H1 (cell line): Measurements from ENCODE around the gene SPOCK1. TPM values are rescaled to one million over a fixed set of nuclear protein-coding genes. Genes with fewer than 3 reads are reported as not detected.
"Not testable (repeated sequence)": the region's sequence is repeated elsewhere in the genome, so short reads cannot be mapped to it uniquely, and the experiment has no call there.

Experiments
- CTCF ChIA-PET: fragments of 300-600 bp; sonication (Branson Sonifier 250); formaldehyde crosslinking; loops from one replicate; lab custom pipeline; 2021; ENCODE audit not compliant: partially characterized antibody; lab: Charles Lee
- POLR2A ChIA-PET: fragments of 300-600 bp; sonication (Branson Sonifier 250); formaldehyde crosslinking; loops from one replicate; lab custom pipeline; 2021; ENCODE audit warnings: inconsistent platforms; ENCODE audit not compliant: partially characterized antibody; lab: Charles Lee
- DNase-seq, 2 experiments: peaks; one replicate each; pipeline versions ENCODE4 v3.0.0 to v3.0.0-alpha.2; 2010 to 2022; ENCODE audit warnings: low spot score in 2 of 2, low read depth in 1 of 2, mixed read lengths in 1 of 2
- FAIRE-seq: peaks from 2 replicates; lab custom pipeline; 2011; peaks lifted over from hg19 to GRCh38; lab: Jason Lieb, UNC
- H2AFZ ChIP-seq: 2 replicates; pipeline ENCODE4 v1.8.1; 2012; ENCODE audit warnings: low read length, inconsistent platforms
- H2AK5ac ChIP-seq: 2 replicates; pipeline ENCODE4 v1.6.1; 2013; ENCODE audit warnings: low read depth, low read length
- H2BK120ac ChIP-seq: replicated peaks from 2 replicates; pipeline ENCODE3; 2013; ENCODE audit warnings: low read depth, low read length, inconsistent platforms
- H2BK12ac ChIP-seq: 2 replicates; pipeline ENCODE4 v1.6.1; 2013; ENCODE audit warnings: low read depth, low read length
- H2BK15ac ChIP-seq: 2 replicates; pipeline ENCODE4 v1.6.1; 2013; ENCODE audit warnings: low read length
- H2BK20ac ChIP-seq: 2 replicates; pipeline ENCODE4 v1.6.1; 2013; ENCODE audit warnings: low read length
- H2BK5ac ChIP-seq: 2 replicates; pipeline ENCODE4 v1.6.1; 2013; ENCODE audit warnings: low read depth, low read length
- H3K14ac ChIP-seq: 2 replicates; pipeline ENCODE4 v1.6.1; 2013; ENCODE audit warnings: inconsistent platforms; ENCODE audit not compliant: insufficient read length
- H3K18ac ChIP-seq: 2 replicates; pipeline ENCODE4 v1.6.1; 2013; ENCODE audit warnings: low read length; ENCODE audit errors: extremely low read depth
- H3K23ac ChIP-seq: 2 replicates; pipeline ENCODE4 v1.6.1; 2013; ENCODE audit warnings: inconsistent platforms; ENCODE audit not compliant: insufficient read length
- H3K23me2 ChIP-seq: 2 replicates; pipeline ENCODE4 v1.6.1; 2013; ENCODE audit warnings: low read depth, low read length
- H3K27ac ChIP-seq: 2 replicates; pipeline ENCODE4 v1.6.1; 2011; ENCODE audit warnings: low read depth, low read length, inconsistent platforms
- H3K27me3 ChIP-seq, 4 experiments: replicated peaks in 1 of 4; 1 replicate in 1 of 4; 2 replicates in 3 of 4; pipeline versions ENCODE4 v1.6.1 to v1.8.1; 2011 to 2013; ENCODE audit warnings: low read length in 3 of 4, mild to moderate bottlenecking in 3 of 4, inconsistent platforms in 2 of 4, mixed read lengths in 2 of 4, moderate library complexity in 1 of 4; ENCODE audit not compliant: control insufficient read depth in 3 of 4, insufficient read depth in 3 of 4; ENCODE audit errors: extremely low read depth in 1 of 4
- H3K36me3 ChIP-seq, 4 experiments: 2 replicates each; pipeline versions ENCODE4 v1.6.1 to v1.8.1; 2011 to 2013; ENCODE audit warnings: mild to moderate bottlenecking in 4 of 4, low read length in 3 of 4, moderate library complexity in 2 of 4, control low read depth in 1 of 4, inconsistent platforms in 1 of 4; ENCODE audit not compliant: insufficient read depth in 4 of 4, control insufficient read depth in 2 of 4
- H3K4ac ChIP-seq: replicated peaks from 2 replicates; pipeline ENCODE3; 2013; ENCODE audit warnings: low read length, low read depth, mixed read lengths, inconsistent platforms; ENCODE audit not compliant: insufficient read length
- H3K4me1 ChIP-seq, 4 experiments: replicated peaks in 1 of 4; 1 replicate in 1 of 4; 2 replicates in 3 of 4; pipeline versions ENCODE4 v1.6.1 to v1.8.1; 2011 to 2013; ENCODE audit warnings: low read length in 3 of 4, inconsistent platforms in 2 of 4, mixed read lengths in 1 of 4; ENCODE audit not compliant: insufficient read depth in 4 of 4, control insufficient read depth in 3 of 4
- H3K4me2 ChIP-seq, 2 experiments: 2 replicates each; pipeline versions ENCODE4 v1.6.1 to v1.8.1; 2011 to 2013; ENCODE audit warnings: low read depth in 2 of 2, low read length in 2 of 2, control low read depth in 1 of 2, inconsistent platforms in 1 of 2, mild to moderate bottlenecking in 1 of 2; ENCODE audit not compliant: insufficient read depth in 1 of 2
- H3K4me3 ChIP-seq, 4 experiments: fragments of 200-600, 300-600 bp in 1 of 4; sonication (generic), shearing (Covaris generic), sonication (Bioruptor Twin) in 1 of 4; 2 replicates each; pipeline versions ENCODE4 v1.5.1 to v1.8.1; 2011 to 2016; ENCODE audit warnings: low read length in 4 of 4, low read depth in 3 of 4, control low read depth in 2 of 4, inconsistent platforms in 2 of 4, mild to moderate bottlenecking in 2 of 4, mixed read lengths in 1 of 4, moderate library complexity in 1 of 4; ENCODE audit not compliant: insufficient read depth in 2 of 4; ENCODE audit errors: extremely low read depth in 1 of 4
- H3K56ac ChIP-seq: replicated peaks from 2 replicates; pipeline ENCODE3; 2013; ENCODE audit warnings: low read depth, mild to moderate bottlenecking, mixed read lengths, low read length, inconsistent platforms; ENCODE audit not compliant: insufficient read length
- H3K79me1 ChIP-seq: 2 replicates; pipeline ENCODE4 v1.6.1; 2013; ENCODE audit warnings: low read depth, low read length, control low read depth
- H3K79me2 ChIP-seq, 2 experiments: 2 replicates each; pipeline versions ENCODE4 v1.6.1 to v1.8.1; 2012 to 2013; ENCODE audit warnings: low read length in 2 of 2, mild to moderate bottlenecking in 2 of 2, inconsistent platforms in 1 of 2; ENCODE audit not compliant: insufficient read depth in 2 of 2, control insufficient read depth in 1 of 2
- H3K9ac ChIP-seq, 4 experiments: replicated peaks in 1 of 4; 1 replicate in 1 of 4; 2 replicates in 3 of 4; pipeline versions ENCODE4 v1.6.1 to v1.8.1; 2011 to 2013; ENCODE audit warnings: low read depth in 3 of 4, low read length in 3 of 4, control low read depth in 2 of 4, mild to moderate bottlenecking in 2 of 4, moderate library complexity in 2 of 4, inconsistent platforms in 1 of 4; ENCODE audit errors: extremely low read depth in 1 of 4
- H3K9me3 ChIP-seq, 2 experiments: 2 replicates each; pipeline versions ENCODE4 v1.6.1 to v1.8.1; 2012 to 2013; ENCODE audit warnings: mild to moderate bottlenecking in 2 of 2, moderate library complexity in 2 of 2, control low read depth in 1 of 2, inconsistent platforms in 1 of 2, low read depth in 1 of 2, low read length in 1 of 2, mixed read lengths in 1 of 2; ENCODE audit not compliant: insufficient read depth in 2 of 2
- H4K20me1 ChIP-seq, 2 experiments: replicated peaks in 1 of 2; 2 replicates each; pipeline versions ENCODE3 to v1.8.1; 2011 to 2013; ENCODE audit warnings: inconsistent platforms in 2 of 2, low read length in 2 of 2, mild to moderate bottlenecking in 1 of 2; ENCODE audit not compliant: insufficient read depth in 2 of 2, control insufficient read depth in 1 of 2
- H4K5ac ChIP-seq: 2 replicates; pipeline ENCODE4 v1.6.1; 2013; ENCODE audit warnings: low read length, low read depth, mixed read lengths, inconsistent platforms; ENCODE audit not compliant: insufficient read length
- H4K8ac ChIP-seq: 2 replicates; pipeline ENCODE4 v1.8.0; 2013; ENCODE audit warnings: mild to moderate bottlenecking, moderate library complexity, low read length, inconsistent platforms; ENCODE audit not compliant: insufficient read depth; ENCODE audit errors: extremely low read depth
- H4K91ac ChIP-seq: replicated peaks from 2 replicates; pipeline ENCODE3; 2013; ENCODE audit warnings: low read length, mixed read lengths, inconsistent platforms; ENCODE audit not compliant: insufficient read length
- SIX5 ChIP-seq: IDR thresholded peaks from 2 replicates; pipeline ENCODE4 v1.6.1; 2011; ENCODE audit warnings: mild to moderate bottlenecking, low read depth, low read length
- SP2 ChIP-seq: IDR thresholded peaks from 2 replicates; pipeline ENCODE4 v1.6.1; 2012; ENCODE audit warnings: mild to moderate bottlenecking, low read length, inconsistent platforms
- WGBS, 2 experiments: shearing (Covaris generic) in 1 of 2; methylation state at CpG; one replicate each; pipeline versions ENCODE4 v1.1.6 to v1.1.7; 2013 to 2015; ENCODE audit warnings: low lambda C conversion rate in 2 of 2, mixed read lengths in 2 of 2, inconsistent platforms in 1 of 2, low coverage in 1 of 2, missing lambda C conversion rate in 1 of 2; ENCODE audit not compliant: insufficient replicate concordance in 2 of 2, insufficient coverage in 1 of 2, insufficient read length in 1 of 2; ENCODE audit errors: extremely low coverage in 1 of 2, missing lambda C conversion rate in 1 of 2; 5-methylcytosine and 5-hydroxymethylcytosine counted together
- polyA plus RNA-seq, 7 experiments: library from polyadenylated mRNA; depleted of rRNA in 3 of 7; stranded (reverse) in 5 of 7; unstranded in 2 of 7; fragments of >200 nt in 5 of 7; fragments of 200-250 nt in 2 of 7; gene quantifications; 1 replicate in 5 of 7; 2 replicates in 1 of 7; 4 replicates in 1 of 7; pipeline versions ENCODE4 v1.2.1 to v1.2.3, GENCODE V29; 2011 to 2013; ENCODE audit warnings: missing spikeins in 2 of 7, mixed read lengths in 2 of 7
- total RNA-seq: library from RNA; stranded (reverse); fragmentation: NEBNext Ultra II Directional; extraction: Animal tissue kit (Norgen Biotek cat#: 25700); gene quantifications from 2 replicates; pipeline ENCODE4 v1.2.1, GENCODE V29; 2021

SPOCK1 gene
- total and polyA plus RNA-seq, 2 of the 8 experiments (the other 6 are each of a cell fraction or from before 2014, with no cell fraction given): 6.9 to 18.1 TPM

DNA sequence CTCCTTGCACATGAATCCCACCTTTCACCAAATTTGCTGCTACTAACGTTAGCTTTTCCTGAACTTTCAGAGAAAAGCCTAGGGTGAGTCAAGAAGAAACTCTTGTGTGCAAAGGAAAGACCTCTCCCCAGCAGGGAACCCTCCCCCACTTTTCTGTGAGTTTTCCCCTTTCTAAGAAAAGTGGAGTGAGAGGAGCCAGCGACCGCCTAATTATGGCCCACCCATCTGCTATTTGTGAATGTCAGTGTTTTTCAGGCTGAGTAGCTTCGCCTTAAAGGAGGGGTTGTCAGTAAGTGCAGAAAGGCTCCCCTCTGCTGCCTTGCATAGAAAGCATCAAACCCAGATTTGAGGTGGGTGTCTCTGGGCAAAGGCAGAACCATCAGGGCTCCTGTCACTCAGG lies 46.8 kb upstream of the SPOCK1 start:
- ChIA-PET CTCF (interaction anchor here (1.0 to 1.9 kb wide), 2 partner anchors 34 to 276 kb away, joined by 3 to 7 read pairs; no protein-coding TSS in a partner anchor), POLR2A (no interaction called here)
- no peak overlapping the region for H2BK120ac ChIP-seq
- no peak overlapping the region for H3K4ac ChIP-seq
- H3K27me3 ChIP-seq: no peaks in the 10 kb centered on the region
- no peaks in the 10 kb centered on the region for H3K9me3 ChIP-seq
- no peaks in the 10 kb centered on the region for H3K23me2 ChIP-seq
- H2AFZ ChIP-seq: no peak overlapping the region
- H3K36me3 ChIP-seq: no peaks in the 10 kb centered on the region
- FAIRE-seq (no peak), DNase-seq (no peak)
- no peak overlapping the region for H2BK5ac ChIP-seq
- H3K9ac ChIP-seq: no peak overlapping the region
- H2BK20ac ChIP-seq: no peak overlapping the region
- H4K20me1 ChIP-seq: no peaks in the 10 kb centered on the region
- no peak overlapping the region for H4K91ac ChIP-seq
- no peak overlapping the region for H3K4me2 ChIP-seq
- no peak overlapping the region for H4K8ac ChIP-seq
- H3K79me1 ChIP-seq: no peaks in the 10 kb centered on the region
- H3K4me1 ChIP-seq: no peaks in the 10 kb centered on the region
- no peak overlapping the region for H2BK12ac ChIP-seq
- H3K27ac ChIP-seq: no peak overlapping the region
- H3K79me2 ChIP-seq: no peaks in the 10 kb centered on the region
- no peak overlapping the region for H3K23ac ChIP-seq
- H3K14ac ChIP-seq: no peak overlapping the region
- H3K4me3 ChIP-seq: no peak overlapping the region
- WGBS, 2 experiments: 73% methylated on average over 4 of the region's 4 CpGs; no CpG with 5 or more reads in 1 of the 2 experiments
- no peak overlapping the region for H2BK15ac ChIP-seq
- H4K5ac ChIP-seq: no peak overlapping the region
- H3K56ac ChIP-seq: no peak overlapping the region
- TF ChIP-seq SIX5: no peak
- no peak for TF ChIP-seq SP2
- no peak overlapping the region for H3K18ac ChIP-seq
- no peak overlapping the region for H2AK5ac ChIP-seq

DNA sequence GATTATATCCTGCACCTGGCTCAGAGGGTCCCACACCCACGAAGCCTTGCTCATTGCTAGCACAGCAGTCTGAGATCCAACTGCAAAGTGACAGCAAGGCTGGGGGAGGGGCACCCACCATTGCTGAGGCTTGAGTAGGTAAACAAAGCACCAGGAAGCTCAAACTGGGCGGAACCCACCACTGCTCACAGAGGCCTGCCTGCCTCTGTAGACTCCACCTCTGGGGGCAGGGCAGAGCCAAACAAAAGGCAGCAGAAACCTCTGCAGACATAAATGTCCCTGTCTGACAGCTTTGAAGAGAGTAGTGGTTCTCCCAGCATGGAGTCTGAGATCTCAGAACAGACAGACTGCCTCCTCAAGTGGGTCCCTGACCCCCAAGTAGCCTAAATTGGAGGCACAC lies 36.3 kb upstream of the SPOCK1 start:
- H3K79me1 ChIP-seq, FAIRE-seq, H2BK12ac ChIP-seq, H2BK5ac ChIP-seq, H3K4me2 ChIP-seq, H3K4me3 ChIP-seq, H3K56ac ChIP-seq, POLR2A ChIA-PET, H4K5ac ChIP-seq, H2BK15ac ChIP-seq, H2AK5ac ChIP-seq, H3K27ac ChIP-seq, H4K20me1 ChIP-seq, H4K8ac ChIP-seq, H3K27me3 ChIP-seq, H3K79me2 ChIP-seq, H2BK120ac ChIP-seq, H4K91ac ChIP-seq, H3K14ac ChIP-seq, H2BK20ac ChIP-seq, H3K4ac ChIP-seq, DNase-seq, H3K23me2 ChIP-seq, H3K9ac ChIP-seq, H3K23ac ChIP-seq, H3K4me1 ChIP-seq, H3K36me3 ChIP-seq, H3K18ac ChIP-seq, H2AFZ ChIP-seq: not testable (repeated sequence)
- CTCF ChIA-PET: interaction anchor here (1.2 kb wide), 1 partner anchor 190 kb away, joined by 3 read pairs; no protein-coding TSS in a partner anchor
- H3K9me3 ChIP-seq: peaks cover 24 to 26% of the 10 kb centered on the region in 2 experiments; a peak in 3 of 4 replicates
- 80% methylated on average over 2 of the region's 2 CpGs; no CpG with 5 or more reads in 1 of the 2 experiments for WGBS, 2 experiments
